HuH-7.5 (cell line): ENCODE results near the gene PBX1.

Experiments used
- DNase-seq: peaks from one replicate; pipeline ENCODE4 v3.0.0; 2011; ENCODE audit warnings: low spot score

PBX1 gene

DNA sequence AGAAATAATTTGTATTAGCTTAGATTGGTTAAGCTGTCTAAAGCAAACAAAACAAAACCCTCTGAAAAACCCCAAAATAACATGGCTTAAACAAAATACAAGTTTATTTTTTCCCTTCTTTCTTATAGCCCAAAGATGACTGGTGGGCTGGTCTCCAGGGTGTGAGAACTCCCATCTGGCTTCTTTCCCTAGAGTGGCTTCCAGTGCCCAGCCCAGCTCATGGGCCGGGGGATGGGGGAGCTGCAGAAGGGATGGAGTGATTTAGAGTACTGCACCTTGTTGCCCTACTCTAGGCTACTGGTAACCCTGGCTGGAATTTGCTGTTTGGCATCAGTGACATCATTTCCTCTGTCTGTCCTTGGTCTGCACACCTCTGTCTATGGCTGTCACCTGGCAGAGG, 223.0 kb downstream of the PBX1 start:
- DNase-seq = no peak

DNA sequence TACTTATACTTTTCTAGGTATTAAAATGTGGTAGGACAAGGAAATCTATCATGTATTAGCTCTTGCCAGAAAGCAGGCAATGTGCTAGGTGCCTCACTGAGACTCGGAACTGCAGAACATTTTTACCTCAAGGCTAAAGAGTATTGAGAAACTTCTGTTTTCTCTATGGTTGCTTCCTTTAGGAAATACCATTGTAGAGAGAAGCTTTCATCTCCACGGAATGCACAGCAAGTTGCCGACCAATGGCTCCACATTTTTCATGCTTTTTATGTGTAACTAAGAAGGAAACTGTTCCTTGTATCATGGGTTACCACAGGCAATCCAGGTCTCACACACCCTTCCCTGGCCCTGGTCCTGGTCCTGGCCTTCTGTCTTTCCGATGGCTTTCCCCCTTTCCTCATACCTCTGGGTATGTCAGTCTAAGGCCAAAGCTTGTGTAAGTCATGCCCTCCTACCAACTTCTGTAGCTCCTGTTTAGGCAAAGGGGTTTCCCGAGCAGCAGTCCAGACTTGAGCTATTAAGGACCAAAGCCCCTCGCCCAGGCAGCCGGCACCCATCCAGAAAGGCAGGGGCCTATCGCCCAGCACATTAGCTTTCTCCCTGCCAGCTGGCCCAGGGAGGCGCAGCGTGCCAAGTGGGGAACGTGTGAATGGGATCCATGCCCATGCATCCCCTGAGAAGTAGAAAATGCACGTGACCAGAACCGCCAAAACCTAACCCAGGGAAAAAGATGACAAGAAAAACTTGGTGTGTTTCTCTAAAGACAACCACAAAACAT, 225.0 kb downstream of the PBX1 start:
- no peak for DNase-seq

DNA sequence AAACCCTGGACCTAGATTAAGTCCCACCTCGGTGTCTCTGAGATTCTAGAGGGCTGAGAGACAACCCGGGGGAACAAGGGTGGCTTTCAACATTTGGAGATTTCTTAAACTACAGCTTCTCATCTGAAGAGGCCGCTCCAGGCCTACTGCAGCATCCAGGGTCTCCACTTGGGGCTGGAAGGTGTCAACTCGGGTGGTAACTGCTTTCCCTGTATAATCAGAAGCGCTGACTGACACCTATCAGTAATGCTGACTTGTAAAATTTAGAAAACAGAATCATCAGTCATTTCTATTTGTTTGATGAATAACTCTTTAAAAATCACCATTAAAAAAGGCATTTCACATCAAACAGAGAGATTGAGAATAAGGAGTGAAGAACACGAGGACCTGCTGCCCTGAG, 226.0 kb downstream of the PBX1 start:
- DNase-seq = no peak

DNA sequence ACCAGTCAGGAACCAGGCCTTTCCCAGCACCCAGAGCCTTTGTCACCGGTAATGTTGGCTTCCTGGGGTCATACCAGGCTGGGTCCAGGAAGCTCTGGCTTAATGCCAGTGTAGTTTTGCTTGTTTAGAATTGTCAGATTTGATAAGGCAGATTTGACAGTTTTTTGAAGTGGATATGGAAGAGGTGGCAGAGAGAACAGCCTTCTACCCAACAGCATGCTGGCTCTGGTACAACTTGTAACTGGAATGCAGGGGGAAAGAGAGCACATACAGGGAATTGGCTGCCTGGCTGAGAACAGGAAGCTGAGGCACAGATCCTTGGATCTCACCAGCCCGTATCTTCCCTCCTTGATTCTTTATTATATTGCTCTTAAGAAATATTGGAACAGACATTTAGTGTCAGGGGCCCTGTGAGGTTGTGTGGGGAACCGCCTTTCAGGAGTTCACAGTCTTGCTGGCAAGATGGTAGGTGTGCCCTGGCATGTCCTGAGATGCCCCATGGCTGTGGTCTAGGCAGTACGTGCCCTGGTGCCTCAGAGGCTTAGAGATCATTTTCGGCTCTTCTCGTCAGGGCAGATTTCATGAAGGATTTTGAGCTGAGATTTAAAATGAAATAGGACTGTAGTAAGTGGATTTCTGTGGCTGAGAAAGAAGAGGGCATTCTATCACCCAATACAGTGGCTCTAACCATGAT, 227.0 kb downstream of the PBX1 start:
- DNase-seq = no peak

DNA sequence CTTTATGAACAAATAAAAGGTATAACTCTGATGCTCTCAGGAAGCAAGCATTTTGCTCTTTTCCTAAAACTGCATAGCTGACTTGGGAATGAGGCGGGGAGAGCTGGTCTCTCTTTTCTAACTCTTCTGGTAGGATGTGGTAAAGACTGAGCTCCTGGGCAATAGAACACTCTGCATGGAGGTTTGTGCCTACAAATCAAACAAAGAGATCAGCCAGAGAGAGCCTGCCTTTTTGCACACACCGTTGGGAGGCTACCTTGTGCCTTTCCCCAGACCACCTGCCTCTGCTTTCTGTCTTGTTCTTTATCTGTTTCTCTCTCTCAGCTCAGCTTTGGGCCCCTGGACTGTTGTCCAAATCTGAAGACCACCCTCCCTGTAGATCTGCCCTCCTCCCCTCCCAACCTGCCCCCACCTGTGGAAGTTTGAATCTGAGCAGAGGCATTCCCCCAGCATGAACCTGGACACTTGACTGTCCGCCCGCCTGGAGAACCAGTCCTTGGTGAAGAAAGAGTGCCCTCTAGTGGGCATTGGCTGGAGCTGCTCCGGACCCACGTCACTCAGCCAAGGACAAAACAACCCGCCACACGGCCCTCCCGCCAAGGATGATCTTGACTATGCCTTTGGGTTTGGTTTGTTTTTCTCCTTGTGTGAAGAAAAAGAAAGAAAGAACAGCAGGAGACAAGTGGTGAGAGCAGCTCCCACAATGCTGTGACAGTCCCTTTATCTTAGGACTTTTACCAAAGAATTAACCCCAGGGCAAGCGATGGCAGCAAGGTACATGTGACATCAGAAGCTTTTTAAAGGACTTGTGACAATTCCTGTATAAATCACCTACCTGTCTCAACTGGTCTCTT, 228.2 kb downstream of the PBX1 start:
- peak; percentile 76 for DNase-seq

DNA sequence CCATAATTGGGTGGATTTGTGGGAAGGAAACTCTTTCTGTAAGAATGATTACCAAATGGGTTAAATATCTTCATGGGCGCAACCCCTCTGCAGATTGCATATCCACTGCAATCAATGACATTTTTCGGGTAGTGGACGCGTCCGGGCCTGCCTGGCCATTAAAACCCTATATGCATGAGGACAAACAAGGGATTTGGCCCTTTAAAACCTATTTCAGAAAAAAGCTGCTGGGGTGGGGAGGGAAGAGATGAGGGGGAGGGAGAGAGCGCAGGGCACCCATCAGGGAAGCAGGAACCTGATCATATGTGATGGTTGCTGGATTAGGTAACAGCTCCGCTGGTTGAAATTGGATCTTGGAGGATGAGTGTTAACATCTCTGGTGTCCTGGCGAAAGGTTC, 228.8 kb downstream of the PBX1 start:
- no peak for DNase-seq

DNA sequence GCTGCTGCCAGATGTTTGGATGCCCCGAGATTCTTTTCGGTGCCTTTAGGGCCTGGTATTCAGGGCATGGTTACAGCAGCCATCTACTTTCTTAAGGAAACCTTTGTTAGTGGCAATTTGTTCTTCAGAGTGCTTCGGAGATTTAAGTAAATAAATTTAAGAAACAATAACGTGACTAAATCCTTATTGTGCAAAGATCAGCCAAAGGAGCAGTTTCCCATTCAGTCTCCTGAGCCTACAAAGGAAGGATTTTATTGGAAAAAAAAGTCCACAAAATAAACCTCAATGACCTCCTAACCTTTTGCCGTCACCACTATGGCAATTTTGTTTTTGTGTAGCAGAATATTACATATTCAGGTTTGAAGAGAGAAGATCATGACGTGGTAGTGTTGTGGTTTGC, 231.1 kb downstream of the PBX1 start:
- no peak for DNase-seq

DNA sequence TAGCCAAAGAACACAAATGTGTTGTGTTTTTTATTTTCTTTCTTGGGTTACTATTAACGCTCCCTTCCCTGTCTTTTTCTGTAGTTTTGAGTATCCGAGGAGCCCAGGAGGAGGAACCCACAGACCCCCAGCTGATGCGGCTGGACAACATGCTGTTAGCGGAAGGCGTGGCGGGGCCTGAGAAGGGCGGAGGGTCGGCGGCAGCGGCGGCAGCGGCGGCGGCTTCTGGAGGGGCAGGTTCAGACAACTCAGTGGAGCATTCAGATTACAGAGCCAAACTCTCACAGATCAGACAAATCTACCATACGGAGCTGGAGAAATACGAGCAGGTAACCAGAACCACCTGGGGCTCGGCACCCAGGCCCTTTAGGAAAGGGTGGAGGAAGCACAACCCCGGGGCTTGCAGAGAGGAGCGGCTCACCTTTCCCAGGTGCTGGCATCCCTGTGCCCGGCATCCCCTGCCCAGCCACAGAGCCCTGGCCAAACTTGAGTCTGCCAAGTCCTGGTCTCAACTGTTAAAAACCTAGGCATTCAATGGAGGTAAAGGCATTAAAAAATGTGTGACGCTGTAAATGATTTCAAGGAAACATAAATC, 233.5 kb downstream of the PBX1 start:
- DNase-seq = no peak

DNA sequence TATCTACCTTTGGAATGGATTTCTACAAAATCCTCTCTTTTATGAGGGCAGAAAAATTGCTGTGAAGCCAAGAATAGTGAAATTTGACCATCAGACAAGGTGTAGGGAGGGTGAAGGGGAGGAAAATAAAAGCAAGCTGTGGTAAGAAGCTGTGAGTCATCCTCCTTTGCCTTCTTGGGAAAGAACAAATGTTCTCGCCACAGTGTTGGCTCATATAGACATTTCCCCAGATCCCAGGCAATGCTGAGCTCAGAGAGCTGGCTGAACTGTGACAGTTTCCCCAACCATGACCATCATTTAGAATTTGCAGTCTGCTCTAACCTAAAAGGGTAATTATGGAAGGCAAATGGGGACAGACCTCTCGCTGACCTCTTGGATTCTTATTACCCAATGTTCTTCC, 235.4 kb downstream of the PBX1 start:
- DNase-seq = no peak

DNA sequence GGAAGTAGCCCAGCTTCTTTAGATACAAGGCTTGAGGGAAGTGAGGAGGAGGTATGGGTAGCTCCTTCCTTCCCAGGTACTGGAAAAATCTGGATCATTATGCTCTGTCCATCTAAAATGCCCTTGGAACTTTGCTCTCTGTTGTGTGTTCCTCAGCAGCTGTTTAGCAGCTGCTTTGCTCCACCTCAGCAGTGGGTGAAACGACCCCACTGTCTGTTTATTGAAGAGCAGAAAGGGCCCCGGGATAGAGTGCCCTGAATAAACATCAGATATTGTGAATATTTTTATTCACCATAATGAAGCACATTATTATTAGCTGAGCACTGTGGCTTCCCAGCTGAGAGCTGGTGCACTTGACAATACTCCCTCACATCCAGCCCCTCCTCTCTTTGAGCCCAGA, 237.9 kb downstream of the PBX1 start:
- no peak for DNase-seq

DNA sequence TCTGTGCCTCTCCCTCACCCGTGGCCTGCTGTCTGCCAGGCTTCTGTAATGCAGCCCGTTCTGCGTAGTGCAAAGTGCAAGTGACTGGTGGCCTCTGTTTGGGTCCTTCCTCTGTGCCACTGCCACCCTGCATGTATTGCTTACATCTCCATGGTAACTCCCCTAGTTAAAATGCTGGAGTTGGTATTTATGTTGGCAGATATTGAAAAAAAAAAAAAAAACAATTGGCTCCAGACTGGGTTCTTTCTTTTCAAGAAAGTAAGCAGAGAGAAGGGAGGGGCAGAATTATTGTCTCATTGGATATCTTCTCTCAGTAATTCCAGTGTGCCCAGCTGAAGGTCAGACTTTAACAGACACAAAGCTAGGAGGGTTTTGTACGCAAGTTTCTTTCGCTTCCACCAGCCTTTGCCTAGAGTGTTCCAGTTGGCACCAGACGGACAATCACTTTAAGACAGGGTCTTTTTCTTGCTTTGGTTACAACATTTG, 242.3 kb downstream of the PBX1 start:
- DNase-seq = no peak

DNA sequence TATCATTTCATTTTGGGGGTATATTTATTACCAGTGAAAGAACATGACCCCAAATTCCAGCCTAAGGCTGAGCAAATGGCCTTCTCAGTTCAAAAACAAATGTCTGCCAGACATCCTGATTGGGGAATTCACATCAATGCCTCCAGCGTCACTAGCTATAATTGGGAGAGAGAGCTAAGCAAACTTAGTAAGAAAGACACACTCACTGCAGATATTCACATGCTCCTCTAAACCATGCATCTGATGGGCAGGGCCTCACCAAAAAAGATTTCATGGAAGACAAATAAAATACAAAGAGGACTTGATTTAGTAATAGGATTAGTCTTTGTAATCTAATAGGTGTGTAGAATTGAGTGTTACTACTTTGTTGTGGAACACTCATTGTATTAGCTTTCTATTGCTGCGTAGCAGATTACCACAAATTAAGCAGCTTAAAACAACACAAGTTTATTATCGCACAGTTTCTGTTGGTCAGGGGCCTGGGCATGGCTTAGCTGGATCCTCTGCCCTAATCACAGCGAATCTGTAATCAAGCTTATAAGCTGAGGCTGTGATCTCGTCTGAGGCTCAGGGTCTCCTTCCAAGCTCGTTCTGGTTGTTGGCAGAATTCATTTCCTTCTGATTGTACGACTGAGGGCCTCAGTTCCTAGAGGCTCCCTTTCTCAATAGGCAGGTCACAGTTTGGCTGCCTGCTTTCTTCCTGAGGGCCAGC, 243.0 kb downstream of the PBX1 start:
- no peak for DNase-seq

DNA sequence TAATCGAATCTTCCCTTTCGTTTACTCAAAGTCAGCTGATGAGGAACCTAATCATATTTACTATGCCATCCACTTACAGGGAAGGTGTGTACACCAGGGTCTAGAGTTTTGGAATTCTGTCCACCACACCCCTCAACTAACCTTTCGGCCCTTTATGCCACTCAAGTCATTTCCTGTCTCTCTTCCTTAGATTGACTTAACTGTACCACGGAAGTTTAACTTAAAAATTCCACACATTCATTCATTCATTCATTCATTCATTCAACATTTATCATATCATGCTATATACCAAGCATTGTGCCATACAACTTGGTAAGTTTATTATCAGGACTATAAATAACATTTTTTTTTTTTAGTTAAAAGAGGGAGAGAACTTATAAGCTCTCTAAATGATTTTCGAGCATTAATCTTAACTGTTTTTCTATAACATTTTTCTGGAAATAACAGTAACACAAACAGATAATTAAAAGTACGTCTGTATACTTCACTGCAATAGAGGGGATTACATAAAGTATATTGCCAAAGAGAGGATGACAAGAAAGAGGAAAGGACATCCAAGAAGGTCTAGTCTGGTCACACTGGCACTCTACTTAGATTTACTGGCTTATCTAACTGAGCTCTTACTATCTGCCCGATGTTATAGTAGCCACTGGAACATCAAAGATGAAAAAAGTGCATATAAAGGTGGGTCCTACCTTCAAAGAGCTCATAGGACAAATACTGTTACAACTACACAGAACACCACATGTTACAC, 243.7 kb downstream of the PBX1 start:
- no peak for DNase-seq

DNA sequence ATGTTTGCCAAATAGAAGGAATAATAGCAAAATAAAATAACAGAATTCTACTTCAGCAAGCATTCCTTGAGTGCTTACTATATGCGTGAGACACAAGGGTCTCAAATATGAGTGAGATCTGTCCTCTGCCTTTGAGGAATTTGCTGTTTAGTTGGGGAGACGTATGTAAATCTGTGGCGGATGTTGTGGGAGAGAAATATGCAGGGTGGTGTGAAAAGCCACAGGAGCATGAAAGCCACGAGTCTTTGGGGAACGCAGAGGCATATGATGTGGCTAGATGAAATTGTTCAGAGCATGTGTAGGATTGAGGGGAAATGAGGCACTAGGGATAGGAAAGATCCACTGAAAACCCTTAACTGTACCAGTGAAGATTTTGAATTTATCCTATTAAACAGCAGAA, 244.4 kb downstream of the PBX1 start:
- no peak for DNase-seq

DNA sequence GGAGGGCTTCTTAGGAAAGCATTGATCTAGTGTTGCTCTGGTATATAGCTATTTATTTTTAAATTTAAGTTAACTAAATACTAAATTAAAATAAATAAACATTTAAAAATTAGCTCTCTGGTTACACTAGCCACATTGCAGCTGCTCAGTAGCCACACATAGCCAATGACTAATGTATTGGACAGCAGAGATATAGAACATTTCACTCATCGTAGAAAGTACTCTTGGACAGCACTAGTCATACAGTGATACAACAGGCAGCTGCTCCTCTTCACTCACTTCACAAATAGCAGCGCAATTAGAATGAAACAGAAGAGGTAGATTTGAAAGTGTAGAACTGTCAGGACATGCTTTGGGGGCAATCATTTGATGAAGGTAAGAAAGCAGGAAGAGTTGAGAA, 245.4 kb downstream of the PBX1 start:
- DNase-seq = no peak

DNA sequence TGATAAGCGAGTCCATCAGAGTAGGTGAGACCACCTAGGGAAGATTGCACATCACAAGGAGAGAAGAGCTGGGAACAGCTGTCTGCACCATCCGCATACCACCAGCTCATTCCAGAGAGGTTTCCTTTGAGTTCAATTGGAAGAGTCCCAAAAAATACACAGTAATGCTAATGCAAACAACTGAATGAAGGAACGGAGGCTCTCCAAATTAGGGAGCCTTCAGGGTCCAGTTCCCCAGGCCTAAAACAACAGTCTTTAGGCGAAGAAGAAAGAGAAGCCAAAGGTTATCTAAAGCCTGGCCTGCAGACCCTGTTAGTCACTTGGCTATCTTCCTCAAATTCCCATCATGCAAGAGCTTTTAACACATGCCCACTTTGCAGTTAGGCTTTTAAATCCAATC, 246.4 kb downstream of the PBX1 start:
- no peak for DNase-seq

DNA sequence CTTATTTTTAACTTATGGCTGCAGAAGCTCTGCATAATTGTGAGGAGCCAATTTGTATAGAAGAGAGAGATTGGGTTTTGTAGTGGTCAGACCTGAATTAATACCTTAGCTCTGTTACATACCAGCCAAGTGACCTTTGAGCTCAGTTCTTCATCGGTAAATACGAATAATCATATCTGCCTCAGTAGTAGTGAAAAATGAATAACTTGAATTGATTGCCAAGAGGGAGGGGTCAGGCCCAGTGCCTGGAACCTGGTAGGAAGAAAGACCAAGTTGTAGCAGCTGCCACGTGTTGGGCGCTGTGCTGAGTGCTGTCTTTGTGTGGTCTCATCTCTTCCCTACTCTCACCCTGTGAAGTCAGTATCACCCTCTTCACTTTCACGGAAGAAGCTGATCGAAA, 247.5 kb downstream of the PBX1 start:
- no peak for DNase-seq

DNA sequence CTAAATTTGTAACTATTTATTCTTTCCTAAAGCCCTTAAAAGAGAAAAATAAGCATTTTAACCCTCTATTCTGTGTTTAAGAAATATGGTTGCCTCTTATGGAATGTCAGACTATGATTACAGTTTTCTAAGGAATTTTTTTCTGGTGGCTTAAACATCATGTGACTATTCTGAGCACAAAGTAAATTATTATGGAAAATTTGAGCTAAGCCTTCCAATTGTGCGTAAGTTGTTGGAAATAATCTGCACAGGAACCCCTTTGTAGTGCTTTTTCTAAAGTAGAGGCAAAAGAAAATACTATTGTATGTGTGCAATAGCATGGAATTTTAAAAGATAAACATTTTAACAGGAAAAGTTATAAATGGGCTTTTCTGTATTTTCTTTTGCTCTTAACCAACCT, 254.8 kb downstream of the PBX1 start:
- no peak for DNase-seq

DNA sequence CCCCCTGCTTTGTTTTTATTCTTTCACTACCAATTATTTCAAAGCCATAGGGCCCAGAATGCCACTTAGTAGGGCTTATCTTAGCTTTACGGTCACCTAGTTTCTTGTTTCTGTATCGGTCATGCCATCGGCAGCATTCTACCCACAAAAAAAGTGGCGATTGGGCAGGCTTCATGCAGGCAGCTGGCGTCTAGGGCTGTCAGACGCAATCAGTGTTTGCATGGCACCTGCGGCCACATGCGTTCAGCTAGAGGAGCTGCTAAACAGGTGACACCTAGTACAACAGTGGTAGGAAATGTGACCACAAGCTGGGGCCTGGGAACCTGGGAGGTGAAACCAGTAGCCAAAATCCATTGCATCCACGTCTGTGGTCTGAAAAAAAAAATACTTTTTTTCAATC, 262.7 kb downstream of the PBX1 start:
- DNase-seq = no peak

DNA sequence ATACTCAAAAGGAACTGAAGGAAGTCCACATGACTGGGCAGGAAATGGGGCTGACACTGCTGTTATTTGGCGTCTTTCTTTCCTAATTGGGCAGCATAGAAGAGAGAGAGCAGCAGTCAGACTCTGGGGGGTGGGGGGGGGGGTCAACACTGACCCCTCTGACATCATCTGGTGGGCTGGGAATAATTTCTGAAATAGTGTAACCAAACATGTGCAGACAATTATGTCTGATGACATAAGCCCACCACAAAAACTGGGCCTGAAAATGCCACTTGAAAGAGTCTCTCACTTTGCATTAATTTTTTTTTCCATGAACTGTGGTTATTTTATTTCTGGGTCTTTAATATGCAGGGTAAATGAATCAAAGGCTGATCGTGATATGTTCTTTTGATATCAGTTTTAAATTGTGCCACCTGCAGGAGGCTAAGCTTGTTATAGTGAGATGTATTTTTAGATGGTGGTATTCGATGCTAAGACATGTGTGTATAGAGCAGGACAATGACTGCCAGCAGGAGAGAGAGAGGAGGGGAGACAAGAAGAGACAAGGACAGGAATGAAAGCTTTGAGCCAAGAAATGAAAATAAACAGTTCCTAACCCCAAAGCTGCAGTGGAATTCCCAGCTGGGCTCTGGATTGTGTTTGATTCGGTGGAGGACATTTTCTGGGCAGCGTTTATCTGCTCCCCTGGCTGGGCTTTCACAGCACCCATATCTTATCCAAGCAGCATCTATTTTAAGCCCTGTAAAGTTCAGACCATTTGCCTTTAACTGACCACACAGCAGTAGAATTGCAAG, 264.7 kb downstream of the PBX1 start:
- no peak for DNase-seq
